ENCODE data around the gene CLEC2L. TPM values are rescaled to one million over a fixed set of nuclear protein-coding genes. Genes with fewer than 3 reads are reported as not detected.

The CLEC2L gene
- polyA plus RNA-seq, 1 of the 3 experiments (the other 2 are of a cell fraction): not detected

DNA sequence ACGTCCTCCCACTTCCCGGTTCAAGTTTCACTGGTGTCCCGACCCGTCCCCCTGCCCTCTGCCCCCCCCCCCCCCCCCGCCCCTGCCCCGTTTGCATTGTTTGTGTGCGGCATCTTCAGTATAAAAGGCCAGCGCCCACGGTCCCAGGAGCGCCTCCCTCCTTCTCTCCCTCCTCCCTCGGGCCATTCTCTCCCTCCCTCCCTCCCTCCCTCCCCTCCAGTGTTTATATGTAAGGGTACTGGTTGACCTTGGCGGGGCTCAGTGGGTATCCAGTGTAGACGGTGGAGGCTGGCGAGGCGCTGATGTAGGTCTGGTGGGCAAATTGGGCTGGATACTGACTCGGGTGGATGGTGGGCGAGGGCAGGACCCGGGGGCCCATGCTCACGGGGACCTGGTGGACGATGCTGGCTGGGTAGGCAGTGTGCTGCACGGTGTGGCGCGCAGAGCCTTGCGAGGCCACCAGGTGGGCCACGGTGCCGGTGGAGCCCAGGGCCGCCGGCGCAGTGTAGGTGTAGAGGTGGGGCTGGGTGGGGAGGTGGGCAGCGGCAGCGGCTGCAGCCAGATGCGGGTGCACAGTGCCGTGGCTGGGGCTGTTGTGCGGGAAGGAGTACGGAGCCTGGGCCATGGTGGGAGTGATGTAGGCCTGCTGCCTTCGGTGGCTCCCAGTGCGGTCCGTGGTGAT, 49.4 kb downstream of the CLEC2L start:
- Histone ChIP-seq H3K79me2 (ENCODE audit: insufficient read depth) (no peaks in the 10 kb centered on the region), H3K36me3 (replicated peaks in 1 of 2; ENCODE audit: control insufficient read depth in 1 of 2, insufficient read depth in 2 of 2, low read length in 1 of 2) (peaks cover 19 to 66% of the 10 kb centered on the region in 2 experiments), H4K20me1 (ENCODE audit: insufficient read depth) (no peaks in the 10 kb centered on the region), H3K4me3 (ENCODE audit: low read depth in 2 of 2, low read length in 1 of 2) (no peak overlapping the region), H3K27me3 (ENCODE audit: insufficient read depth) (no peaks in the 10 kb centered on the region), H3K27ac (ENCODE audit: low read depth in 2 of 2, low read length in 1 of 2) (no peak overlapping the region), H3K4me2 (no peak overlapping the region), H3K9me3 (no peaks in the 10 kb centered on the region), H3K4me1 (ENCODE audit: control insufficient read depth in 1 of 2, insufficient read depth in 2 of 2, low read depth in 1 of 2, low read length in 1 of 2) (no peaks in the 10 kb centered on the region), H3F3A (replicated peaks; ENCODE audit: insufficient read depth) (no peaks in the 10 kb centered on the region), H2AFZ (ENCODE audit: low read depth) (no peak overlapping the region), H3K9me2 (no peaks in the 10 kb centered on the region), H3K9ac (no peak overlapping the region)
- ChIA-PET CTCF (no interaction called here), POLR2A (no interaction called here)
- no peak for DNase-seq
- TF ChIP-seq RFX5 (IDR thresholded peaks at IDR 0.05; ENCODE audit: low read length) (no peak), CHD2 (IDR thresholded peaks at IDR 0.05; ENCODE audit: low read length, partially characterized antibody) (no peak), SIN3A (IDR thresholded peaks at IDR 0.05; ENCODE audit: borderline replicate concordance, low read depth, low read length) (no peak), ELF1 (IDR thresholded peaks at IDR 0.05) (no peak), FOSL2 (IDR thresholded peaks at IDR 0.05; ENCODE audit: borderline replicate concordance, low read depth) (no peak), TAF1 (IDR thresholded peaks at IDR 0.05; ENCODE audit: borderline replicate concordance, low read depth, low read length) (no peak), RCOR1 (IDR thresholded peaks at IDR 0.05; ENCODE audit: low read length) (no peak), RXRA (IDR thresholded peaks at IDR 0.05; ENCODE audit: borderline replicate concordance, low read depth) (no peak)
- TF ChIP-seq, protein P1, sequence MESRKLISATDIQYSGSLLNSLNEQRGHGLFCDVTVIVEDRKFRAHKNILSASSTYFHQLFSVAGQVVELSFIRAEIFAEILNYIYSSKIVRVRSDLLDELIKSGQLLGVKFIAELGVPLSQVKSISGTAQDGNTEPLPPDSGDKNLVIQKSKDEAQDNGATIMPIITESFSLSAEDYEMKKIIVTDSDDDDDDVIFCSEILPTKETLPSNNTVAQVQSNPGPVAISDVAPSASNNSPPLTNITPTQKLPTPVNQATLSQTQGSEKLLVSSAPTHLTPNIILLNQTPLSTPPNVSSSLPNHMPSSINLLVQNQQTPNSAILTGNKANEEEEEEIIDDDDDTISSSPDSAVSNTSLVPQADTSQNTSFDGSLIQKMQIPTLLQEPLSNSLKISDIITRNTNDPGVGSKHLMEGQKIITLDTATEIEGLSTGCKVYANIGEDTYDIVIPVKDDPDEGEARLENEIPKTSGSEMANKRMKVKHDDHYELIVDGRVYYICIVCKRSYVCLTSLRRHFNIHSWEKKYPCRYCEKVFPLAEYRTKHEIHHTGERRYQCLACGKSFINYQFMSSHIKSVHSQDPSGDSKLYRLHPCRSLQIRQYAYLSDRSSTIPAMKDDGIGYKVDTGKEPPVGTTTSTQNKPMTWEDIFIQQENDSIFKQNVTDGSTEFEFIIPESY (IDR thresholded peaks at IDR 0.05; ENCODE audit: borderline replicate concordance, low read depth): no peak
- 93% methylated on average over 38 of the region's 38 CpGs for WGBS (ENCODE audit: low lambda C conversion rate)

DNA sequence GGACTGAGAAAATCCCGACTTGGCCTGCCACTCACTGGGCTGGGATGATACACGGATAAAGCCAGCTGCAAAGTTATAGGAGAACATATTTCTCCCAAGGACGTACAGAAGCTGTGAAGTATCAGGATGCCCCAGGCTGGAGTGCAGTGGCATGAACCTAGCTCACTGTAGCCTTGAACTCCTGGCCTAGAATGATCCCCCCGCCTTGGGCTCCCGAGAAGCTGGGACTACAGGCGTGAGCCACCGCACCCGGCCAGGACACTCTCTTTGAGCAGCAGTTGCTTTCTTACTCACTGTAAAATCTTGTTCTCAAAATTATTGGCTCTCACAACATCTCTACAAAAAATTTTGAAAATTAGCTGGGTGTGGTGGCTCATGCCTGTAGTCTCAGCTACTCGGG, 50.4 kb downstream of the CLEC2L start:
- POLR2A ChIA-PET: interaction anchor here (0.6 kb wide), 1 partner anchor 441 kb away, joined by 6 read pairs; no protein-coding TSS in a partner anchor
- H3K36me3 ChIP-seq (replicated peaks in 1 of 2; ENCODE audit: control insufficient read depth in 1 of 2, insufficient read depth in 2 of 2, low read length in 1 of 2): peaks cover 23 to 56% of the 10 kb centered on the region in 2 experiments
- TF ChIP-seq RAD21 (IDR thresholded peaks at IDR 0.05; ENCODE audit: low read length): no peak
- TF ChIP-seq USF2 (IDR thresholded peaks at IDR 0.05; ENCODE audit: borderline replicate concordance, low read depth, low read length): no peak
- TF ChIP-seq RCOR1 (IDR thresholded peaks at IDR 0.05; ENCODE audit: low read length): no peak
- TF ChIP-seq TCF12 (IDR thresholded peaks at IDR 0.05): no peak
- TF ChIP-seq MEF2A (IDR thresholded peaks at IDR 0.05; ENCODE audit: borderline replicate concordance, low read depth): no peak
- TF ChIP-seq EP300 (IDR thresholded peaks at IDR 0.05; ENCODE audit: borderline replicate concordance in 1 of 2, low read depth in 1 of 2, low read length in 1 of 2): no peak
- TF ChIP-seq, protein P2, sequence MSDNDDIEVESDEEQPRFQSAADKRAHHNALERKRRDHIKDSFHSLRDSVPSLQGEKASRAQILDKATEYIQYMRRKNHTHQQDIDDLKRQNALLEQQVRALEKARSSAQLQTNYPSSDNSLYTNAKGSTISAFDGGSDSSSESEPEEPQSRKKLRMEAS (IDR thresholded peaks at IDR 0.05; ENCODE audit: low read depth): no peak
- no peak for TF ChIP-seq SMC3 (IDR thresholded peaks at IDR 0.05; ENCODE audit: low read depth, low read length)
- TF ChIP-seq, protein P1 (IDR thresholded peaks at IDR 0.05; ENCODE audit: borderline replicate concordance, low read depth): no peak
- no peak for TF ChIP-seq YY1 (IDR thresholded peaks at IDR 0.05; ENCODE audit: low read depth)
- TF ChIP-seq, protein P3, sequence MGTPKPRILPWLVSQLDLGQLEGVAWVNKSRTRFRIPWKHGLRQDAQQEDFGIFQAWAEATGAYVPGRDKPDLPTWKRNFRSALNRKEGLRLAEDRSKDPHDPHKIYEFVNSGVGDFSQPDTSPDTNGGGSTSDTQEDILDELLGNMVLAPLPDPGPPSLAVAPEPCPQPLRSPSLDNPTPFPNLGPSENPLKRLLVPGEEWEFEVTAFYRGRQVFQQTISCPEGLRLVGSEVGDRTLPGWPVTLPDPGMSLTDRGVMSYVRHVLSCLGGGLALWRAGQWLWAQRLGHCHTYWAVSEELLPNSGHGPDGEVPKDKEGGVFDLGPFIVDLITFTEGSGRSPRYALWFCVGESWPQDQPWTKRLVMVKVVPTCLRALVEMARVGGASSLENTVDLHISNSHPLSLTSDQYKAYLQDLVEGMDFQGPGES (IDR thresholded peaks at IDR 0.05; ENCODE audit: low read depth, low read length): no peak
- TF ChIP-seq CHD2 (IDR thresholded peaks at IDR 0.05; ENCODE audit: low read length, partially characterized antibody): no peak

More for the DNA sequence above, 50.4 kb downstream of the CLEC2L start:
- H3K4me1 ChIP-seq (ENCODE audit: control insufficient read depth in 1 of 2, insufficient read depth in 2 of 2, low read depth in 1 of 2, low read length in 1 of 2): no peaks in the 10 kb centered on the region
- no peak overlapping the region for H3K9ac ChIP-seq
- DNase-seq: no peak
- H3K79me2 ChIP-seq (ENCODE audit: insufficient read depth): no peaks in the 10 kb centered on the region
- 93% methylated on average over 9 of the region's 9 CpGs for WGBS (ENCODE audit: low lambda C conversion rate)
- H4K20me1 ChIP-seq (ENCODE audit: insufficient read depth): no peaks in the 10 kb centered on the region
- H2AFZ ChIP-seq (ENCODE audit: low read depth): no peak overlapping the region
- H3K27me3 ChIP-seq (ENCODE audit: insufficient read depth): no peaks in the 10 kb centered on the region
- no peaks in the 10 kb centered on the region for H3K9me2 ChIP-seq
- CTCF ChIA-PET: interaction anchor here (0.6 kb wide), 1 partner anchor 444 kb away, joined by 3 read pairs; no protein-coding TSS in a partner anchor
- H3K9me3 ChIP-seq: no peaks in the 10 kb centered on the region
- H3K4me2 ChIP-seq: no peak overlapping the region
- H3F3A ChIP-seq (replicated peaks; ENCODE audit: insufficient read depth): no peaks in the 10 kb centered on the region
- H3K27ac ChIP-seq (ENCODE audit: low read depth in 2 of 2, low read length in 1 of 2): no peak overlapping the region
- H3K4me3 ChIP-seq (ENCODE audit: low read depth in 2 of 2, low read length in 1 of 2): no peak overlapping the region
